HepG2 (cell line): ENCODE results near the gene SRSF12. TPM values are rescaled to one million over a fixed set of nuclear protein-coding genes. Genes with fewer than 3 reads are reported as not detected.

Experiments used
- BRCA1 ChIP-seq: sonication (generic); formaldehyde crosslinking; IDR thresholded peaks from 2 replicates; pipeline ENCODE4 v1.4.0; 2020; ENCODE audit warnings: missing genetic modification reagents
- ERF ChIP-seq: IDR thresholded peaks from 2 replicates; pipeline ENCODE4 v1.6.1; 2018; ENCODE audit warnings: missing biosample characterization, missing genetic modification reagents
- MBNL3 ChIP-seq: fragments of 250-450 bp; sonication (Bioruptor Pico); conservative IDR thresholded peaks from 2 replicates; pipeline ENCODE4 v1.8.0; 2022; ENCODE audit warnings: mild to moderate bottlenecking, inconsistent platforms
- MTF2 ChIP-seq: sonication (generic); formaldehyde crosslinking; IDR thresholded peaks from 2 replicates; pipeline ENCODE4 v1.5.0; 2020; ENCODE audit warnings: missing genetic modification reagents, borderline replicate concordance
- MXI1 ChIP-seq: IDR thresholded peaks from 3 replicates; pipeline ENCODE4 v1.6.1; 2012; ENCODE audit warnings: low read depth, low read length, inconsistent platforms, borderline replicate concordance
- NR3C1 ChIP-seq: sonication (generic); formaldehyde crosslinking; IDR thresholded peaks from 2 replicates; pipeline ENCODE4 v1.4.0; 2020; ENCODE audit warnings: missing genetic modification reagents
- RFX3 ChIP-seq: IDR thresholded peaks from 2 replicates; pipeline ENCODE4 v1.6.1; 2016; ENCODE audit warnings: missing biosample characterization, missing genetic modification reagents
- TCF7 ChIP-seq: sonication (generic); IDR thresholded peaks from 2 replicates; pipeline ENCODE4 v1.6.1; 2016; ENCODE audit warnings: antibody characterized with exemption, low read depth
- TEAD2 ChIP-seq: sonication (generic); formaldehyde crosslinking; IDR thresholded peaks from 2 replicates; pipeline ENCODE4 v1.9.0; 2021; ENCODE audit warnings: missing genetic modification reagents
- ZFP82 ChIP-seq: sonication (generic); formaldehyde crosslinking; IDR thresholded peaks from 2 replicates; pipeline ENCODE4 v1.5.1; 2020; ENCODE audit warnings: mild to moderate bottlenecking, missing genetic modification reagents, borderline replicate concordance
- ZIK1 ChIP-seq: sonication (generic); formaldehyde crosslinking; IDR thresholded peaks from 2 replicates; pipeline ENCODE4 v1.5.0; 2020; ENCODE audit warnings: mild to moderate bottlenecking, low read depth, missing genetic modification reagents, borderline replicate concordance
- ZNF225 ChIP-seq: sonication (generic); formaldehyde crosslinking; IDR thresholded peaks from 2 replicates; pipeline ENCODE4 v1.4.0; 2020; ENCODE audit warnings: mild to moderate bottlenecking, missing genetic modification reagents
- ZNF230 ChIP-seq: sonication (generic); formaldehyde crosslinking; IDR thresholded peaks from 2 replicates; pipeline ENCODE4 v1.4.0; 2020; ENCODE audit warnings: mild to moderate bottlenecking, missing genetic modification reagents
- ZNF331 ChIP-seq: sonication (generic); formaldehyde crosslinking; IDR thresholded peaks from 2 replicates; pipeline ENCODE4 v1.4.0; 2020; ENCODE audit warnings: missing genetic modification reagents
- ZNF333 ChIP-seq: sonication (generic); formaldehyde crosslinking; IDR thresholded peaks from 2 replicates; pipeline ENCODE4 v1.4.0; 2020; ENCODE audit warnings: mild to moderate bottlenecking, missing genetic modification reagents, borderline replicate concordance
- ZNF652 ChIP-seq: IDR thresholded peaks from 2 replicates; pipeline ENCODE4 v1.6.1; 2016; ENCODE audit warnings: low read depth, borderline replicate concordance
- ZNF777 ChIP-seq: sonication (generic); formaldehyde crosslinking; IDR thresholded peaks from 2 replicates; pipeline ENCODE4 v1.4.0; 2020; ENCODE audit warnings: missing genetic modification reagents
- ZNF841 ChIP-seq: sonication (generic); formaldehyde crosslinking; IDR thresholded peaks from 2 replicates; pipeline ENCODE4 v1.8.1; 2023; ENCODE audit warnings: missing genetic modification reagents, borderline replicate concordance
- ZSCAN21 ChIP-seq: sonication (generic); formaldehyde crosslinking; IDR thresholded peaks from 2 replicates; pipeline ENCODE4 v1.8.0; 2022; ENCODE audit warnings: mild to moderate bottlenecking, missing genetic modification reagents, moderate library complexity, borderline replicate concordance
- polyA plus RNA-seq, 8 experiments: library from polyadenylated mRNA; depleted of rRNA in 3 of 8; stranded (reverse) in 7 of 8; unstranded in 1 of 8; fragments of >200 nt; fragmentation: Illumina TruSeq in 4 of 8; extraction: Trizol in 4 of 8; gene quantifications; 2 replicates each; pipeline versions ENCODE4 v1.2.1 to v1.2.3, GENCODE V29; 2011 to 2016; ENCODE audit warnings: low read depth in 4 of 8, missing spikeins in 1 of 8, mixed read lengths in 1 of 8; ENCODE audit not compliant: insufficient read depth in 1 of 8
- total RNA-seq, 5 experiments: library from RNA; depleted of rRNA; stranded (reverse); fragments of >200 nt; fragmentation: Illumina TruSeq; extraction: Trizol; gene quantifications; 2 replicates each; pipeline ENCODE4 v1.2.3, GENCODE V29; 2016; ENCODE audit warnings: low read depth in 1 of 5
- TF ChIP-seq, protein P1 (sequence below): sonication (generic); formaldehyde crosslinking; IDR thresholded peaks from 2 replicates; pipeline ENCODE4 v1.5.0; 2020; ENCODE audit warnings: missing genetic modification reagents, mild to moderate bottlenecking, borderline replicate concordance
- TF ChIP-seq, protein P2 (sequence below): sonication (generic); formaldehyde crosslinking; IDR thresholded peaks from 2 replicates; pipeline ENCODE4 v1.5.0; 2020; ENCODE audit warnings: missing genetic modification reagents
- TF ChIP-seq, protein P3 (sequence below): IDR thresholded peaks from 2 replicates; pipeline ENCODE4 v1.6.1; 2016
- TF ChIP-seq, protein P4 (sequence below): sonication (generic); formaldehyde crosslinking; IDR thresholded peaks from 2 replicates; pipeline ENCODE4; 2020; ENCODE audit warnings: missing genetic modification reagents, mild to moderate bottlenecking, borderline replicate concordance

Gene SRSF12
- total and polyA plus RNA-seq, 2 of the 13 experiments (the other 11 are each of a cell fraction or from before 2014, with no cell fraction given): 1.7 to 1.9 TPM

DNA sequence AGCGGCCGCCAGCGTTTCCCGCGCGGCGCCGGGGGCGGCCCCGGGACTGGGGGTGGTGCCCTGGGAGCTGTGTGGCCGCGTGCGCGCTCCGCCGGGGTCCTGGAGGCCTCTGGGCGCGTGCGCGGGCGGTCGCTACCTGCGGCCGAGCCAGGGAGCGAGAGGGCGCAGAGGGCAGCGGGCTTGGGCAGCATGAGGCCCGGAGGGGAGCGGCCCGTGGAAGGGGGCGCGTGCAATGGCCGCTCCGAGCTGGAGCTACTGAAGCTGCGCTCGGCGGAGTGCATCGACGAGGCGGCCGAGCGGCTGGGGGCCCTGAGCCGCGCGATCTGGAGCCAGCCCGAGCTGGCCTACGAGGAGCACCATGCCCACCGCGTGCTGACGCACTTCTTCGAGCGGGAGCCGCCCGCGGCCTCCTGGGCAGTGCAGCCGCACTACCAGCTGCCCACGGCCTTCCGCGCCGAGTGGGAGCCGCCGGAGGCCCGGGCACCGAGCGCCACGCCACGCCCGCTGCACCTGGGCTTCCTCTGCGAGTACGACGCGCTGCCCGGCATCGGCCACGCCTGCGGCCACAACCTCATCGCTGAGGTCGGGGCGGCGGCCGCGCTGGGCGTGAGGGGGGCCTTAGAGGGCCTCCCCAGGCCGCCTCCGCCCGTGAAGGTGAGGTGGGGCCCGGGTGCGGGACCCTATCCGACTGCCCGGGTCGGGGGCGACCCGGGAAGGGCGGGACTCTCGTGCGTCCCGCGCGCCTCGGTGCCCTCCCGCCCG lies 28.3 kb upstream of the SRSF12 start, which contains the start of gene PM20D2 (continued):
- peak; percentile 59; the same call in 1 of the 3 replicates for TF ChIP-seq MXI1
- TF ChIP-seq, protein P1, sequence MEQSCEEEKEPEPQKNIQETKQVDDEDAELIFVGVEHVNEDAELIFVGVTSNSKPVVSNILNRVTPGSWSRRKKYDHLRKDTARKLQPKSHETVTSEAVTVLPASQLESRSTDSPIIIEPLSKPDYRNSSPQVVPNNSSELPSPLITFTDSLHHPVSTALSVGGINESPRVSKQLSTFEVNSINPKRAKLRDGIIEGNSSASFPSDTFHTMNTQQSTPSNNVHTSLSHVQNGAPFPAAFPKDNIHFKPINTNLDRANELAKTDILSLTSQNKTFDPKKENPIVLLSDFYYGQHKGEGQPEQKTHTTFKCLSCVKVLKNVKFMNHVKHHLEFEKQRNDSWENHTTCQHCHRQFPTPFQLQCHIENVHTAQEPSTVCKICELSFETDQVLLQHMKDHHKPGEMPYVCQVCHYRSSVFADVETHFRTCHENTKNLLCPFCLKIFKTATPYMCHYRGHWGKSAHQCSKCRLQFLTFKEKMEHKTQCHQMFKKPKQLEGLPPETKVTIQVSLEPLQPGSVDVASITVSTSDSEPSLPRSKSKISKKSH (CRISPR knock-in tag): peak; percentile 94
- no peak for TF ChIP-seq ZFP82 (CRISPR knock-in tag)
- peak; percentile 63; the same call in 1 of the 2 replicates for TF ChIP-seq ZNF225 (CRISPR knock-in tag)
- TF ChIP-seq, protein P2, sequence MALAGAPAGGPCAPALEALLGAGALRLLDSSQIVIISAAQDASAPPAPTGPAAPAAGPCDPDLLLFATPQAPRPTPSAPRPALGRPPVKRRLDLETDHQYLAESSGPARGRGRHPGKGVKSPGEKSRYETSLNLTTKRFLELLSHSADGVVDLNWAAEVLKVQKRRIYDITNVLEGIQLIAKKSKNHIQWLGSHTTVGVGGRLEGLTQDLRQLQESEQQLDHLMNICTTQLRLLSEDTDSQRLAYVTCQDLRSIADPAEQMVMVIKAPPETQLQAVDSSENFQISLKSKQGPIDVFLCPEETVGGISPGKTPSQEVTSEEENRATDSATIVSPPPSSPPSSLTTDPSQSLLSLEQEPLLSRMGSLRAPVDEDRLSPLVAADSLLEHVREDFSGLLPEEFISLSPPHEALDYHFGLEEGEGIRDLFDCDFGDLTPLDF (CRISPR knock-in tag): peak; percentile 81; the same call in 1 of the 2 replicates
- peak; percentile 94 for TF ChIP-seq ZSCAN21 (CRISPR knock-in tag)
- 0 out of 2 replicates have a peak, but pooled peaks have one; percentile 22 for TF ChIP-seq MTF2 (CRISPR knock-in tag)
- peak; percentile 58; the same call in 1 of the 2 replicates for TF ChIP-seq ZNF333 (CRISPR knock-in tag)
- TF ChIP-seq ZNF777: peak; percentile 89
- peak; percentile 49; the same call in 1 of the 2 replicates for TF ChIP-seq BRCA1 (CRISPR knock-in tag)
- TF ChIP-seq ZNF230 (CRISPR knock-in tag): peak; percentile 84
- TF ChIP-seq RFX3 (CRISPR knock-in tag): no peak
- TF ChIP-seq MBNL3: no peak
- no peak; the same call in 1 of the 2 replicates for TF ChIP-seq ERF
- TF ChIP-seq, protein P3, sequence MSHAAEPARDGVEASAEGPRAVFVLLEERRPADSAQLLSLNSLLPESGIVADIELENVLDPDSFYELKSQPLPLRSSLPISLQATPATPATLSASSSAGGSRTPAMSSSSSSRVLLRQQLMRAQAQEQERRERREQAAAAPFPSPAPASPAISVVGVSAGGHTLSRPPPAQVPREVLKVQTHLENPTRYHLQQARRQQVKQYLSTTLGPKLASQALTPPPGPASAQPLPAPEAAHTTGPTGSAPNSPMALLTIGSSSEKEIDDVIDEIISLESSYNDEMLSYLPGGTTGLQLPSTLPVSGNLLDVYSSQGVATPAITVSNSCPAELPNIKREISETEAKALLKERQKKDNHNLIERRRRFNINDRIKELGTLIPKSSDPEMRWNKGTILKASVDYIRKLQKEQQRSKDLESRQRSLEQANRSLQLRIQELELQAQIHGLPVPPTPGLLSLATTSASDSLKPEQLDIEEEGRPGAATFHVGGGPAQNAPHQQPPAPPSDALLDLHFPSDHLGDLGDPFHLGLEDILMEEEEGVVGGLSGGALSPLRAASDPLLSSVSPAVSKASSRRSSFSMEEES (CRISPR knock-in tag): 0 out of 2 replicates have a peak, but pooled peaks have one; percentile 36
- no peak for TF ChIP-seq ZNF652 (CRISPR knock-in tag)
- peak; percentile 94; the same call in 1 of the 2 replicates for TF ChIP-seq ZNF841 (CRISPR knock-in tag)
- no peak for TF ChIP-seq NR3C1
- TF ChIP-seq TCF7: no peak
- TF ChIP-seq, protein P4, sequence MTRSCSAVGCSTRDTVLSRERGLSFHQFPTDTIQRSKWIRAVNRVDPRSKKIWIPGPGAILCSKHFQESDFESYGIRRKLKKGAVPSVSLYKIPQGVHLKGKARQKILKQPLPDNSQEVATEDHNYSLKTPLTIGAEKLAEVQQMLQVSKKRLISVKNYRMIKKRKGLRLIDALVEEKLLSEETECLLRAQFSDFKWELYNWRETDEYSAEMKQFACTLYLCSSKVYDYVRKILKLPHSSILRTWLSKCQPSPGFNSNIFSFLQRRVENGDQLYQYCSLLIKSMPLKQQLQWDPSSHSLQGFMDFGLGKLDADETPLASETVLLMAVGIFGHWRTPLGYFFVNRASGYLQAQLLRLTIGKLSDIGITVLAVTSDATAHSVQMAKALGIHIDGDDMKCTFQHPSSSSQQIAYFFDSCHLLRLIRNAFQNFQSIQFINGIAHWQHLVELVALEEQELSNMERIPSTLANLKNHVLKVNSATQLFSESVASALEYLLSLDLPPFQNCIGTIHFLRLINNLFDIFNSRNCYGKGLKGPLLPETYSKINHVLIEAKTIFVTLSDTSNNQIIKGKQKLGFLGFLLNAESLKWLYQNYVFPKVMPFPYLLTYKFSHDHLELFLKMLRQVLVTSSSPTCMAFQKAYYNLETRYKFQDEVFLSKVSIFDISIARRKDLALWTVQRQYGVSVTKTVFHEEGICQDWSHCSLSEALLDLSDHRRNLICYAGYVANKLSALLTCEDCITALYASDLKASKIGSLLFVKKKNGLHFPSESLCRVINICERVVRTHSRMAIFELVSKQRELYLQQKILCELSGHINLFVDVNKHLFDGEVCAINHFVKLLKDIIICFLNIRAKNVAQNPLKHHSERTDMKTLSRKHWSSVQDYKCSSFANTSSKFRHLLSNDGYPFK (CRISPR knock-in tag): peak; percentile 47; the same call in 1 of the 2 replicates
- peak; percentile 12; the same call in 1 of the 2 replicates for TF ChIP-seq ZNF331 (CRISPR knock-in tag)
- peak; percentile 83; the same call in 1 of the 2 replicates for TF ChIP-seq ZIK1 (CRISPR knock-in tag)
- peak; percentile 78; the same call in 1 of the 2 replicates for TF ChIP-seq TEAD2
